Neuron (in vitro differentiated cells): ENCODE results near the gene ANKRD60.

ENCODE experiments used
- H2AFZ ChIP-seq: one replicate; pipeline ENCODE4 v1.6.1; 2013; ENCODE audit warnings: low read depth, mild to moderate bottlenecking, inconsistent platforms, low read length, moderate library complexity
- H3K27me3 ChIP-seq: one replicate; pipeline ENCODE4 v1.6.1; 2013; ENCODE audit warnings: low read length; ENCODE audit not compliant: insufficient read depth
- H3K36me3 ChIP-seq: one replicate; pipeline ENCODE4 v1.6.1; 2013; ENCODE audit warnings: low read length; ENCODE audit not compliant: insufficient read depth
- H3K4me1 ChIP-seq: one replicate; pipeline ENCODE4 v1.6.1; 2013; ENCODE audit warnings: low read length; ENCODE audit not compliant: insufficient read depth
- H3K4me3 ChIP-seq: 2 replicates; pipeline ENCODE4 v1.5.1; 2013; ENCODE audit warnings: mild to moderate bottlenecking, low read length, moderate library complexity
- H3K9me3 ChIP-seq: one replicate; pipeline ENCODE4 v1.6.1; 2013; ENCODE audit warnings: low read length

ANKRD60 gene

DNA sequence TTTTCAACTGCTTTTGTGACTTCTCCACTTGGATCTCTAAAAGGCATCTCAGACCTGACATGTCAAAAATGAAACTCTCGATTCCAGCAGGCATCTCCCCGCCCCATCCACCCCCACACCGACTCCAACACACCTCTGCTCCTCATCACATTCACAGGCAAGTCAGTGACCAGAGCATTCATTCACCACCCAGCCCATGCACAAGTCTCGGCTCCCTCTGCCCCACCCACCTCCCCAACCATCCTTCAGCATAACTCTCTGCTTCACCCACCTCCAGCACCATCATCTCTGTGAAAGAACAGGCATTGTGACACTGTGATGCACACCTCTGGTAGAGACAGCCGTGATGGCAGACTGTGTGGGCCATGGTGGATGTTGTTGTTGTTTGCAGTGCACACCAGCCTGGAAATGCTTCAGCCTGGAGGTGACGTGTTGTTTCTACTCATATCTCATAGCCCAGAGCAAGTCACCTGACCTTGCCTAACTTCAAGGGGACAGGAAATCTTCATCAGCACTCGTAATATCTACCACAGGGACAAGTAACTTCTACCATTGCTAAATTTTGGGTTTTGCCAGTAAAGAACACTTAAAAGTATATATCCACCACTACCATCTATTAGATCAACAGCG is 56.5 kb downstream of the ANKRD60 start:
- Histone ChIP-seq H3K4me1 (no peaks in the 10 kb centered on the region), H2AFZ (no peak overlapping the region), H3K9me3 (no peaks in the 10 kb centered on the region), H3K36me3 (no peaks in the 10 kb centered on the region), H3K27me3 (peaks cover 2% of the 10 kb centered on the region), H3K4me3 (no peak overlapping the region)

- Histone ChIP-seq H3K9me3 (no peaks in the 10 kb centered on the region), H2AFZ (no peak overlapping the region), H3K4me1 (no peaks in the 10 kb centered on the region), H3K36me3 (no peaks in the 10 kb centered on the region), H3K4me3 (no peak overlapping the region), H3K27me3 (peaks cover 2% of the 10 kb centered on the region)
Measured at GRCh38 chr20:58169450-58169849, 59.0 kb downstream of the ANKRD60 start.

GRCh38 chr20:58168843-58169242 is 59.6 kb downstream of the ANKRD60 start:
- Histone ChIP-seq H3K36me3 (no peaks in the 10 kb centered on the region), H3K27me3 (peaks cover 2% of the 10 kb centered on the region), H2AFZ (no peak overlapping the region), H3K9me3 (no peaks in the 10 kb centered on the region), H3K4me3 (no peak overlapping the region), H3K4me1 (no peaks in the 10 kb centered on the region)

DNA sequence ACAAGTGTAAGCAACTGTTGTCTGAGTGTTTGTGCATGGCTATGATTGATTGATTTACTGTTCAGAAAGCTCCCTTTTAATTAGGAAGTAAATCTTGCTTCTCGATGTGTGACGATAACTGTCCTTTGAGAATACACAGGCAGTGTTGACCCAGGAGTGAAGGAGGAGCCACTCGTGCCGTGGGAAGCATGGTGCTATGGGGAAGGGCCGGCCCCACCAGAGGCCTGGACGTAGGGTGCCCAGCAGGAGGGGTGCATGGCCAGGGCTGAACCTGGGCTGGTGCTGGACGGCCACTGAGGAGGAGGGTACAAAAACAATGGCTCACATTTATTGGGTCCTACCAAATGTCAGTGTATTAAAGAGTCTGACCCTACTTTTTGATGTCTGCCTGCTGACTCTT is 60.7 kb downstream of the ANKRD60 start:
- H3K27me3 ChIP-seq, result peaks cover 5% of the 10 kb centered on the region
- H2AFZ ChIP-seq, result no peak overlapping the region
- no peaks in the 10 kb centered on the region for H3K9me3 ChIP-seq
- H3K4me3 ChIP-seq, result no peak overlapping the region
- H3K4me1 ChIP-seq, result no peaks in the 10 kb centered on the region
- H3K36me3 ChIP-seq, result no peaks in the 10 kb centered on the region
